Nephron (organoid): ENCODE data around the gene ZNF547.

ENCODE experiments used
- H3K27ac Mint-ChIP-seq, 3 experiments: 2 replicates each; pipeline ENCODE4 v1.8.0; 2020; ENCODE audit warnings: mixed read lengths in 3 of 3, mild to moderate bottlenecking in 2 of 3, moderate library complexity in 1 of 3
- H3K27me3 Mint-ChIP-seq: 2 replicates; pipeline ENCODE4 v1.8.0; 2021; ENCODE audit warnings: low read depth, mild to moderate bottlenecking, moderate library complexity, mixed read lengths
- H3K36me3 Mint-ChIP-seq: 2 replicates; pipeline ENCODE4 v1.8.0; 2020; ENCODE audit warnings: low read depth, mixed read lengths
- H3K4me1 Mint-ChIP-seq: 2 replicates; pipeline ENCODE4 v1.8.0; 2020; ENCODE audit warnings: mixed read lengths
- H3K4me3 Mint-ChIP-seq, 3 experiments: 2 replicates each; pipeline ENCODE4 v1.8.0; 2020; ENCODE audit warnings: mild to moderate bottlenecking in 3 of 3, mixed read lengths in 3 of 3, moderate library complexity in 2 of 3
- H3K9me3 Mint-ChIP-seq: 2 replicates; pipeline ENCODE4 v1.8.0; 2020; ENCODE audit warnings: mixed read lengths
- TF ChIP-seq, protein P1 (sequence below), 3 experiments: fragments of 200-600 bp; sonication (generic); IDR thresholded peaks; one replicate each; pipeline ENCODE4 v1.5.0; 2021; ENCODE audit warnings: antibody characterized with exemption in 3 of 3; ENCODE audit not compliant: unreplicated experiment in 3 of 3

The ZNF547 gene

DNA sequence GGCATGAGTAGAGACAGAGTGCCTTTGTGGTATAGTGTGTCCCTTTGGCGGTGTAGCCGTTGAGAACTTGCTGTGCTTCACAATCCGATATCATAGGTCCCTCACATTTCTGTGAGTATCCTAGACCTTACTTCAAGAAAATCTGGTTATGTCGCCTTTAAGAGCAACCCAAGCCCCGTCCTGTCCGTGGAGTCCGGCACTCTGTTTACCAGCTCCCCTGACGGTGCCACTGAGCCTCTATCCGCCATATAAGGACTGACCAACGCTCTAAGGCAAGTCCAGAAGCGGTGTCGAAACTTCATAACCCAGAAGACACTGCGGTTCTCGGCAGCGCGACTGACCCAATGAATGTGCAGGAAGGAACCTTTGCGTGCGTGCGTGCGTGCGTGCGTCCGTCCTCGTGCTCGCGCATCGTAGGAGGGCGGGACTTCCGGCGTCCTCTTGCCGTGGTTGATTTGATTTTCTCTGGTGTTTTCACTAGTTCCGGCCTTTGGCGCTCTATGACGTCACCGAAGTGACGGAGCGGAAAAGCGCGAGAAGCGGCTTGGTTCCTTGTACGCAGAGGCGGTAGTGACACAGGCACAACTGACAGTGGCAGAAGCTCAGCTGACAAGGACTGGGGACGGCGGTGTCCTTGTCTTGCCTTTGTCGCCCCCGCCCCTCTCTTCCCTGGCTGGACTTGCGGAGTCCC is at the start of gene ZNF547, which contains the start of gene TRAPPC2B:
Gene ZNF547, plus strand, starts transcription at position 555 of the 691 bp plus-strand sequence. CDS start 5,005 bp downstream, outside the sequence.
Gene TRAPPC2B, plus strand, starts transcription at position 555 of the 691 bp plus-strand sequence. CDS start 1,283 bp downstream, outside the sequence.
- Mint-ChIP-seq H3K4me1 (peaks cover 19% of the 10 kb centered on the region), H3K27ac (peak within 1 kb of the TSS; percentile 92 to 98 (median 97)), H3K4me3 (peak within 1 kb of the TSS; percentile 95 to 98 (median 96)), H3K9me3 (peaks cover 19% of the 10 kb centered on the region), H3K36me3 (peaks cover 57% of the 10 kb centered on the region), H3K27me3 (no peaks in the 10 kb centered on the region)
- TF ChIP-seq, protein P1, sequence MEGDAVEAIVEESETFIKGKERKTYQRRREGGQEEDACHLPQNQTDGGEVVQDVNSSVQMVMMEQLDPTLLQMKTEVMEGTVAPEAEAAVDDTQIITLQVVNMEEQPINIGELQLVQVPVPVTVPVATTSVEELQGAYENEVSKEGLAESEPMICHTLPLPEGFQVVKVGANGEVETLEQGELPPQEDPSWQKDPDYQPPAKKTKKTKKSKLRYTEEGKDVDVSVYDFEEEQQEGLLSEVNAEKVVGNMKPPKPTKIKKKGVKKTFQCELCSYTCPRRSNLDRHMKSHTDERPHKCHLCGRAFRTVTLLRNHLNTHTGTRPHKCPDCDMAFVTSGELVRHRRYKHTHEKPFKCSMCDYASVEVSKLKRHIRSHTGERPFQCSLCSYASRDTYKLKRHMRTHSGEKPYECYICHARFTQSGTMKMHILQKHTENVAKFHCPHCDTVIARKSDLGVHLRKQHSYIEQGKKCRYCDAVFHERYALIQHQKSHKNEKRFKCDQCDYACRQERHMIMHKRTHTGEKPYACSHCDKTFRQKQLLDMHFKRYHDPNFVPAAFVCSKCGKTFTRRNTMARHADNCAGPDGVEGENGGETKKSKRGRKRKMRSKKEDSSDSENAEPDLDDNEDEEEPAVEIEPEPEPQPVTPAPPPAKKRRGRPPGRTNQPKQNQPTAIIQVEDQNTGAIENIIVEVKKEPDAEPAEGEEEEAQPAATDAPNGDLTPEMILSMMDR (IDR thresholded peaks at IDR 0.05; ENCODE audit: unreplicated experiment in 3 of 3) = no peak

DNA sequence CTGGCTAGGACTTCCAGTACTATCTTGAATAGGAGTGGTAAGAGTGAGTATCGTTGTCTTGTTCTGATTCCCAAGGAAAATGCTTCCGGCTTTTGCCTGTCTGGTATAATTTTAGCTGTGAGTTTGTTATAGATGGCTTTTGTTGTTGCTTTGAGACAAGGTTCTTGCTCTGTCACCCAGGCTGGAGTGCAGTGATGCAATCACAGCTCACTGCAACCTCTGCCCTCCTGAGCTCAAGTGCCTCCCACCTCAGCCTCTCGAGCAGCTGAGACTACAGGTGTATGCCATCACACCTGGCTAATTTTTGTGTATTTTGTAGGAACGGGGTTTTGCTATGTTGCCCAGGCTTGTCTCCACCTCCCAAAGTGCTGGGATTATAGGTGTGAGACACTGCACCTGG is 49.2 kb upstream of the ZNF547 start:
- Mint-ChIP-seq H3K9me3 (peaks cover 4% of the 10 kb centered on the region), H3K36me3 (no peaks in the 10 kb centered on the region), H3K4me1 (no peaks in the 10 kb centered on the region), H3K27ac (no peak overlapping the region), H3K4me3 (no peak overlapping the region), H3K27me3 (peaks cover 53% of the 10 kb centered on the region)
- TF ChIP-seq, protein P1 (IDR thresholded peaks at IDR 0.05; ENCODE audit: unreplicated experiment in 3 of 3) = no peak

DNA sequence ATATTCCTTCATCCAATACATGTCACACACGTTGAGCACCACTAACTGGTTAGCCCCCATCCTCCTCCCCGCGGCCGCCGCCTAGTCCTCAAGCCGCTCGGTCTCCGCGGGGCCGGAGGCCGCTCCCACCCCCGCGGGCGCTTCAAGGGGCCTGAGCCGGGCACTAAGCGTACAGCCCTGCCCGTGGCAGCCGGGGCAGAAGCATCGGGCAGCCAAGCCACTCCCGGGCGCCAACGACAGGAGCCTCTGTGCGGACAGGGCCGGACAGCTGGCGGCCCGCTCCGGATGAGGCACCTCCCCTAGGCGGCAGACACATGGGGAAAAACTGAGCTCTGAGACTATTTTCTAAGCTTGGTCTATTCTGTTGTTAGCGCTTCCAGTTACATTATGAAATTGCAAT is 45.8 kb upstream of the ZNF547 start:
- H3K4me1 Mint-ChIP-seq = peaks cover 21% of the 10 kb centered on the region
- no peaks in the 10 kb centered on the region for H3K9me3 Mint-ChIP-seq
- H3K36me3 Mint-ChIP-seq = no peaks in the 10 kb centered on the region
- no peak overlapping the region for H3K27ac Mint-ChIP-seq
- TF ChIP-seq, protein P1 (IDR thresholded peaks at IDR 0.05; ENCODE audit: unreplicated experiment in 3 of 3) = no peak
- peaks cover 47% of the 10 kb centered on the region for H3K27me3 Mint-ChIP-seq
- no peak overlapping the region for H3K4me3 Mint-ChIP-seq

- Mint-ChIP-seq H3K27ac (peak overlapping the region; percentile 85 to 98 (median 96)), H3K9me3 (no peaks in the 10 kb centered on the region), H3K4me1 (peaks cover 25% of the 10 kb centered on the region), H3K4me3 (peak overlapping the region; percentile 91 to 98 (median 97)), H3K36me3 (peaks cover 14% of the 10 kb centered on the region), H3K27me3 (peaks cover 34% of the 10 kb centered on the region)
- TF ChIP-seq, protein P1 (IDR thresholded peaks at IDR 0.05; ENCODE audit: unreplicated experiment in 3 of 3) = no peak
Observed at GRCh38 chr19:57319869-57320179, 43.5 kb upstream of the ZNF547 start.

DNA sequence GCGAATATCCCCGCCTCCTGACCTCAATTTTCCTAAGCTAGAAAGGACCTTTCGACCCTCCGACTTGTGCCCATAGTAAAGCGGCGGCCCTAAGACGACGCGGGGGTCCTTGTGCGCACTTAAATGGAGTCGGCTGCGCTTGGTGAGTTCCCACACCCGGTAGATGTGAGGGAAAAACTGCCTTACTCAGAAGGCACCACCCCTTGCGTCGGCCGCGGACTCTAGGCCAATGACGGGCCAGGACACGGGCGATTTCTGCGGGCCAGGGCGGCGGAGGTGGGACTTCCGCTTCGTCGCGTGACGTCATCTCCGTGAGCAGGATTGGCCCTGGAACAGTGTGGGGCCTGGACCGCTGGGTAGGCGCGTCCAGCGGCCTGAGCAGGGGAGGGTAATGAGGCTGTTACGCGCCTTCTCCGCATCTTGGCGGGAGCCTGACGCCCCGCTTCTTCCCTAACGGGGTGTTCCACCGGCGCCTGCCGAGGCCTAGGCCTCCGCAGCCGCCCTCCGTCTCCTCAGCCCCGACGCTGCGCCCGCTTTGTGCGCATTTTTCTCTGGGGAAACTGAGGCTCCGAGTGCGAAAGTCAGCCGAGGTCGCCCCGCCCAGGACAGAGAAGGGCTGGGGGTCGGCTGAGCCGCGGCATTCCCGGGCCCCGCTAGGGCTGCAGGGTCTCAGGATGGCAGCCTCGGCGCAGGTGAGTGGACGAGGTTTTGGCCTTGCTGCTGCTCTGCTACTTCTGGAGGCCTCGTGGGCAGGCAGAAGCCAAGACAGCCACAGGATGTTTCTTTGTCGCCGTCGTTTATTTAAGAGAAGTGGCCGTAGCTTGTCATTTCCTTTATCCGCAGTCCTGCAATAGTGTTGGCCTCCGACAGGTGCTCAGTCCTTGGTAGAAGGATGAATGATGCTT is 42.9 kb upstream of the ZNF547 start, which contains the start of gene ZNF543:
Gene ZNF543, plus strand, starts transcription at position 293 of the 905 bp plus-strand sequence. Its CDS starts 382 bp downstream, at position 675.
- TF ChIP-seq, protein P1 (IDR thresholded peaks at IDR 0.05; ENCODE audit: unreplicated experiment in 3 of 3) = no peak
- Mint-ChIP-seq H3K4me1 (peaks cover 25% of the 10 kb centered on the region), H3K4me3 (peak within 1 kb of the TSS; percentile 91 to 98 (median 97)), H3K27ac (peak within 1 kb of the TSS; percentile 85 to 98 (median 96)), H3K36me3 (peaks cover 20% of the 10 kb centered on the region), H3K9me3 (no peaks in the 10 kb centered on the region), H3K27me3 (peaks cover 28% of the 10 kb centered on the region)
